Suppressor macrophage (primary cell): Measurements from ENCODE around the gene TRIM63.

Experiments used
- DNase-seq, 4 experiments: peaks; one replicate each; pipeline ENCODE4 v3.0.0-alpha.2; 2020 to 2022

Gene TRIM63

DNA sequence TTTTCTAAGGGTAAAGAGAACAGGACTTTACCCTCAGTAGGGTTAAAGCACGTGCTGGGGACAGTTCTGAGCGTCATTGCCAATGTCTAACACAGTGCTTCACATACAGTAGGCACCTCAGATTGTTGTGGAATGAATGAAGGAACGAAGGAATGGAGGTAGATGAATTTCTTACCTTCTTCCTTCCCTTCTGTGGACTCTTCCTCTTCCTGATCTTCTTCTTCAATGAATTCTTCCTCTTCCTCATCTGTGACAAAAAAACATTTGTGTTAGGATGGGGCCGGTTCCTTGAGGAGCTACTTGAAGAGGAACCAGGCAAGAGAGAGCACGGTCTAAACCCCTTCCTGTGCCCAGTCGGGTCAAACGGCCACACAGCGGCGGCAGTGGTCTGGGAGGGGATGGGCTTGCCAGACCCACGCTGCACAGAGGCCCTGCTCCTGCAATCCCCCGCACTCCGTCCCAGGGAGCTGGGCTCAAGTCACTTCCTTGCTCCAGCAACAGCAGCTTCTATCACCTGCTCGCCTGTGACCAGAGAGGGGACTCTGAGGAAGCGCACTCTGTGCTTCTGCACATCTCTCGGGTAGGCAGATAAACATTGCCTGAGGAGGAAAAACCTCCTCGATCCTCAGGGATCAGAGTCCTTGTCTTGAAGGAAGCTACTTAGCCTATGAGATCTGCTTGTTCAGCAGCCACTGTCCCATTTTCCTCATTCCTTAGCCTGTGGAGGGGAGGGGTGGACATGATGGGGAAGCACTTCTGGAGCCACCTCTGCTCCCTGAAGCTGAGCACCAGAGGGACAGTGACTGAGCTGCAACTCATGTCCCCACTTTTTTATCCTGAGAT, 13.5 kb downstream of the TRIM63 start:
- peak; percentile 16 to 55 (median 32) for DNase-seq

DNA sequence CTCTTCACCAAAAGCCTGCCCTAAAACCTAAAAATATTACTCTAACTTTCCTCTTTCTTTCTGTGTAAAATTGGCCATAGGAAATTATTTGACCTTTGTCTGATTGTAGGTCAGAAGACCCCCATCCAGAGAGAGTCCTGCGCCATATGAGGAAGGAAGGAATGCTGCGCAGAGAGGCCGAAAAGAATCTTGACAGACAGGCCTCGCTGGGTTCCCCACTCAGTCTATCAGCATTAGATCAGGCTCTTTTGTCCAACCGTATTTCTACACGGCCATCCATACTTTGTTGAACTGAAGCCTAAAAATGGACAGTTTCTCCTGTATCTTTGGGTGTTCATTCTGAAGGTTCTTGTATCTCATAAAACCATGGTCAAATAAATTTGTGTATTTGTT, 17.2 kb downstream of the TRIM63 start:
- DNase-seq, result no peak

DNA sequence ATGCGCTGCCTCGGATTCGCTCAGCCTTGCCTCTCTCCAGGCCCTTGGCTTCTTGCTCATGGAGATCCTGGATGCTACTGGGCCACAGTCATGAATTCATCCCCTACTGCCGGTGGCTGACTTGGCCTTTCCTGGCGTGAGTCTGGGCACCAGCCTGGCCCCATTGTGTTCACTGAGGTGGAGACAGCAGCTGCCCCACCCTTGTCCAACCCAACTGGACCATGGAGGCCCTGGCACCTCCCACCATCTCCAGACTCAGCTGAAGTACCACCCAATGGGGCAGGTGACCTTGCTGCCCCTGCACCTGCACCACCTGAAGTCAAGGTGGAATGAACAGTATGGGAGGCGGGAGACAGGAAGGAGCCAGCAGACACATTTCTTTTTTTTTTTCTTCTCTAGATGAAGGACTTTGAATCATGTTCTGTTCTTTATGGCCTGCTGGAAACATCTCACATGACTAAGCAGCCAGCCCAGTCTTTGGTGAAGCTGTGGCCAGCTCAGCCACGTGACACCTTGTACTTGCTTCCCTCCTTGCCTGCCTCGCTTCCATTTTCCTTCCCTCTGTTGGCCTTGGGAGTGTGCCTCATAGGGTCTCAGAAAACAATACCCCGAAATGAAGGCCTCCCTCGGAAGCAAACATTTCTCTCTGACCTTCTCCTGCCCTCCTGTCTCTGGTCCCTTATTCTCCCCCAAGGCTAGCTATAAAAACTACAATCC, 17.7 kb downstream of the TRIM63 start:
- peak; percentile 19 to 68 (median 52) for DNase-seq

DNA sequence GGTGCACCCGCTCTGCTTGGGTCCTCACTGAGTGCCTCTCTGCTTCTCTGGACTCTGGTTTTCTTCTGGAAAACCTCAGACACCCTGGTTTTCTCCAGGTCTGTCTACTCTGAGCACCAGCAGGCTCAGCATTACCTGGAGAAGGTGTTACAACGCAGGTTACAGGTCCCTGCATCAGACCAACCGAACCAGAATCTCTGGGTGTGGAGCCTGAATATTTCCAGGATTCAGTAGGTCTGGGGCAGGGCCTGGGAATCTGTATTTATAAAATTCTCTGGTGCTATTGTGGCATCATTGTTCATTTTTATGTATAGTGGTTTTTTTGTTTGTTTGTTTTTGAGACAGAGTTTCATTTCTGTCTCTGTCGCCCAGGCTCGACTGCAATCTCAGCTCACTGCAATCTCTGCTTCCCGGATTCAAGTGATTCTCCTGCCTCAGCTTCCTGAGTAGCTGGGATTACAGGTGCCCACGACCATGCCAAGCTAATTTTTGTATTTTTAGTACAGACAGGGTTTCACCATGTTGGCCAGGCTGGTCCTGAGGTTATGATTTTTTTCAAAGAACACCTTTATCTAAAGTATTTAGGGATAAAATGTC, 20.1 kb downstream of the TRIM63 start:
- no peak for DNase-seq

DNA sequence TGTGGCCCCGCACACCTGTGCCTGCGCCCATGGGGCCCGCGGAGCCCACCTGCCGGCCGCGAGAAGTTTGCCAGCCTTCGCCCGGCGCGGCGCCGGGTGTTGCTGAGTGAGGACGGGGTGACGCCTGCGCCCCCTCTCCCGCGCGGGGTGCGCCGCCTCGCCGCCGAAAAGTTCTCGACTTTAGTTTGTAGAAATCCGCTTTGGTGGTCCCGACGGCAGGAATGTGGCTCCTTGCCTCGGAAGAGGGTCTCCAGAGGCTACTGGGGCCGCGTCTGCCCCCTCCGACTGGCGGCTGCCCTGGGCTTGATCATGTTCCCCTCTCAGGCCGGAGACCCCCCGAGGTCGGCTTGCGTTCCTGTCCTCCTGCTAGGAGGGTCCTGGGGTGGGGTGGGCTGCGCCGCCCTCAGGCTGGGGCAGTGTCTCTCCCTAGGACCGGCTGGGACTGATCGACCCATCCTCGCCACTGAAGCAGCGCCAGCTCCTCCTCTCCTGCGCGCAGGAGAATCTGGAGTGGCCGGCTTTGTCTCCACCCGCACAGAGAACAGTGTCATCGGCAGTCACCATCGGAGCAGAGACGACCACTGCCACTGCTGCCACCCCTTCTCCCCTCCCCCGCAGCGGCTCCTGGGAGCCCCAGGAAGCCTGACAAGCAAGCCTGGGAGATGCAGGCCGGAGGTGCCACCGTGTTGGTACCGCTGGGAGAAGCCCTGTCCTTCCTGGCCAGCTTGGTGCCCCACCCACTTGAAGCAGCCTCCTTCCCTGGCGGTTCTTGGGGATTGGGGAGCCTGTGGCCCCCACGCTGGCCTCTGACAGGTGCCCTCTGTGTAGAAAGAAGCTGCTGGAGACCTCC, 21.0 kb downstream of the TRIM63 start:
- no peak for DNase-seq

DNA sequence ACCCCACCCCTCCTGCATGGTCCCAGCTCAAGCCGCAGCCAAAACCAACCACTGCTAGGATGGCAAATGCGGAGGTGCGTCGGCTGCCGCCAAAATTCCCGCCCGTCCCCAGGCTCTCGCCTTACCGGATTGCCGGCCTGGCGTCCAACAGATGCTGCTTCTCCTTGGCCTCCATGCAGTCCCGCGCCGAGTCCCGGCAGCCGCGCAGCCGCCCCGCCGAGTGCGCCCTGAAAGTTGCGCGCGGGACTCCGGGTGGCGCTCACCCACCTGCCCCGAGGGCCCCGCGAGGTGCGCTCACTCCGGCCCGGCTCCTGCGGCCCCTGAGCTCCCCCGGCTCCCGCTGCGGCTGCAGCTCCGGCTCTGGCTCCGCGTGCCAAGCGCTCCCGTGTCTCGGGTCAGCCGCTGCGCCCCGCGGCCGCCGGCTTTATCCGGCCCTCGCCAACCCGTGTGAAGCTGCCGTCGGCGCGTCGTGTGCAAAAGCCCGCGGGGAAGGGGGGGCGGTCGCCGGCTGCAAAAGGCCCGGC, 21.6 kb downstream of the TRIM63 start, which contains the start of gene SLC30A2:
Gene SLC30A2, minus strand, starts transcription at position 397 of the 524 bp plus-strand sequence. Its CDS starts 222 bp downstream, at position 175.
- peak in 1 of 4 experiments; percentile 26 for DNase-seq

DNA sequence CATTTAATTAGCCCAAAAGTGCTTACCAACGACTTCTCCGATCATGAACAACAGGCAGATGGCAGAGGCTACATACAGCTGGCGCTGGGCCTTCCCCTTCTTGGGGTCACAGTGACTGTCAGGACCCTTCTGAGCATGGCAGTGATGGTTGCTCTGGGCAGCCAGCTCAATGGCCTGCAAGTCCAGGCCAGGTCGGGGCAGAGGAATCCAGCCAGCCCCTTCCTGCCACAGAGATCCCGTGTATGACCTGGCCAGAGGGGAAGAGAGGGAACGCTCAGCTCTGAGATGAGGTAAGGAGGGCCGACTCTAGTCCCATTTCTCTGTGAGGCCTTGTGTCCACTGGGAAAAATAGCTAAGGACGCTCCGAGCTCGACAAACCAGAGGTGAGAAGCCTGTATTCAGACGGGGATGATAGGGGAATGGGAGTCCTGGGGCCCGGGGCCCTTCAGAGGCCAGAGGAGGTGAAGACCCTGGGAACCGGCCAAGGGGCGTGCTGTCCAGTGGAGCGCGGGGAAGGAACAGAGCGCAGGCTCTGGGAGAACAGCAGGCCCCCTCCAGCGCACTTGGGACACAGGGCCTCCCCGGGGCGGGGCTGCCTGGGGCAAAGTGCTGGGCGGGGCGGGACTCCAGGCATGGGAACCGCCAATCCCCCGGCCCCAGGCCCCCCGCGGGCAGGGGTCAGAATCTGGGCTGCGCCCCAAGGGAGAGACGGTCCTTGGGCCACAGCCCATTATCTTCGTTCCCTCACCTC, 22.3 kb downstream of the TRIM63 start:
- no peak for DNase-seq

DNA sequence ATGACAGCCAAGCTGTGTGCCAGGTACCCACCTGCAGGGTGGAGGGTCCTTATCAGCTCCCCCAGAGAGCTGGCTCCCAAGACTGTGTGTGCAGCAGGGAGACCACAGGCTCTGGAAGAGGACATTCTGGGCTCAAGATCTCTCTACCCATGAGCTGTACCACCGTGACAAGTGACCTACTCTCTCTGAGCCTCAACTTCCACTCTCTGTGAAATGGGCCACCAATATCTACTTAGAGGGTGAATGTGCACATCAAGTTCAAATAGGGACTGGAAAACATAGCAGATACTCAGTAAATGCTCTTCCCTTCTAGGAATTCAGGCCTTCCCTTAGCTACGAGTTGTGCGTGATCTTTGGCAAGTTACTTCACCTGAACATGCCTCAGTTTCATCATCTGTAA, 23.0 kb downstream of the TRIM63 start:
- no peak for DNase-seq

DNA sequence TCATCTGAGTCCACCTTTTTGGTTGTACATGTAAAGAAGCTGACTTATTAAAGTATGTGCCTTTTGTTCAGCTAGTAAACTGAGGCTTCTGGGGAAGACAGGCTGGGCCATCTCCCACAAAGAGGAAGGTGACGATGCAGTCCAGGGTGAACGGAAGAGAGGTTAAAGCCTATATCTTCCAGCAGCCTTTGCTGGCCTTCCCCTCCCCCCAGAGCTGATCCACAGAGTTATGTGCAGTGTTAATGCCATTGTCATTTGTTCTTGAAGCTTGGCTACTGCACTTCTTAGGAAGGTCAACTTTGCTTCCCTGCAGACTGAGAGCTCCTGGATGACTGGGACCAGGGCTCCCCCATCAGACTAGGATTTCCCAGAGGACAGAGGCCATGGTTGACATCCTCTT, 23.7 kb downstream of the TRIM63 start:
- DNase-seq, result no peak

DNA sequence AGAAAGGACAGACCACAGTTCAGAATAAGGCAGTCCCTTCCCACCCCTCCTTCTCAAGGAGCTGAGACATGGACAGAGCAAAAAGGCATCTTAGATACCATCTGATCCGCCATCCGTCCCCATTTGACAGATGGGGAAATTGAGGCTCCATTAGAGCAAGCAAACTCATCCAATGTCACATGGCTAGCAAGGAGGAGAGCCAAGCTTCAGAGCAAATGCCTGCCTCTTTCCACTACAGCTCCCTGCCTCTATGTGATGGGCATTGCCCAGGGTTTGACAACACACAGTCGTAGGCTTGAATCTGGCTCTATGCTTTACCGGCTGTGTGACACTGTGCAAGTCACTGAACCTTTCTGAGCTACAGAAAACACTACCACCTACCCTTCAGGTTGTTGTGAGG, 25.5 kb downstream of the TRIM63 start:
- no peak for DNase-seq

DNA sequence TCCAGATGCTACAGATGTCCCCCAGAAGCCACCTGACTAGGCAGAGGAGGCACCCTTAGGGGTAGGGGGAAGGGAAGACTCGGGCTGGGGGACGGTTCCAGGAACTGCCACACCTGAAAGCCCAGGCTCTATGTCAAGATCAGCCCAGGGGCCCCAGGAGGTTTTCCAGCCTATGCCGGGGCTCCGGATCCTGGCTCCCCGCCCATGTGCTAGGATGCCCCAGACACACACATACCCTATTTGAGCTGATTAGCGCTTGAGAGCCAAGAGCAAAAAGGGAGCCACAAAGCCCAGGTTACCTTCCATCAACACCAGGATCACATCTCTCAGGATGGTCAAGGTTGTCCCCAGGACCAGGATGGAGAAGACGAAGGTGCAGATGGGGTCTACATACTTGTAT, 26.0 kb downstream of the TRIM63 start:
- DNase-seq, result no peak

DNA sequence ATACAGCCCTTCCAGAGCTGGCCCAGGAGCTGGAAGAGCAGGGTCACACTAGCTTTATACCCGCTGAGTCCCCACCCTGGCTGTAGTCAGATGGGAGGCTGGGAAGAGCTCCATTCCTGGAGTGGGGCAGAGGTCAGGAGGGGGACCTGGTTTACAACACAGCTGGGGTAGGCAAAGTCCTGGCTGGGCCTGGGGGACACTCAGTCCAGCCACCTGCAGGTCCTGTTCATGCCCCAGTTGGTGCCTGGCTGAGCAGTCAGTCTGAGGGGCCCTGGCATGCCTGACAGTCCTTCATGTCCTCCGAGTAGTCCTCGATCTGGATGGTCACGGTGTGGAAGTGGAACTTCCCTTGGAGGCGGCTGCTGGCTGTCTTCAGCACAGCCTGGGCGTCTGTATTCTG, 28.5 kb downstream of the TRIM63 start:
- no peak for DNase-seq

DNA sequence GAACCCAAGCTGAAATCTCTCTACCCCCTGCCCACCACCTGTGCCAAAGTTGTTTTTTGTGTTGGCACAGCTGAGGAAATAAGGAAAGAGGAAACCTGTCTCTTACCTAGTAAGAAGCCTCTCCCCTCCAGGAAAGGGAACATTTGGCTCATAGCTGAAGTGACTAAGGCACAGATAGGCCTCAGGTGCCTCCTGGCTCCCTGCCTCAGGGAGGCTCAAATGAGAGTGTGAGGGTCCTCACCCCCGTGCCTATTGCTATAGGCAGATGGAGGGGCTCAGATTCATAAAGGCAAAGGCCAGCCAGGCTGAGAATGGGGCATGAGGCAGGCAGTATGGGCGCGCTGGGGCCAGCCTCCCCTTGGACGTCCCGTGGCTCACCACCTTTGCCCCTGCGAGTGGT, 29.0 kb downstream of the TRIM63 start:
- no peak for DNase-seq

DNA sequence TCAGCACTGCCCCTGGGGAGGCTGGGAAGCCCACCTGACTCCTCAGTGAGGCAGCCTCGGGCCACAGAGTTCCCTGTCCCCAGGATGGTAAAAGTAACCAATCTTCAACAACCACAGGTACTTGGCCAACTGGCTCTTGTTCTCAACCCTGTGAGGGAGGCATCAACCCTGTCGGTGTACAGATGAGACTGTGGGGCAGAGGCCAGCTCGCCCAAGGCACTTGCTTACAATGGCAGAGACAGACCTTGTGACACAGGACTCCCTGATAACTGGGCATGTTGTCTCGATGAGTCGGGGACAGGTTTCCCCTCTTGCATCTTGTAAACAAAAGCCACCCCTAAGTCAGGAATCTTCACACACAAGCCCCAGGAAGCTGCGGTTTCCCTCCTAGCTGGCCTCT, 29.5 kb downstream of the TRIM63 start:
- DNase-seq, result no peak

DNA sequence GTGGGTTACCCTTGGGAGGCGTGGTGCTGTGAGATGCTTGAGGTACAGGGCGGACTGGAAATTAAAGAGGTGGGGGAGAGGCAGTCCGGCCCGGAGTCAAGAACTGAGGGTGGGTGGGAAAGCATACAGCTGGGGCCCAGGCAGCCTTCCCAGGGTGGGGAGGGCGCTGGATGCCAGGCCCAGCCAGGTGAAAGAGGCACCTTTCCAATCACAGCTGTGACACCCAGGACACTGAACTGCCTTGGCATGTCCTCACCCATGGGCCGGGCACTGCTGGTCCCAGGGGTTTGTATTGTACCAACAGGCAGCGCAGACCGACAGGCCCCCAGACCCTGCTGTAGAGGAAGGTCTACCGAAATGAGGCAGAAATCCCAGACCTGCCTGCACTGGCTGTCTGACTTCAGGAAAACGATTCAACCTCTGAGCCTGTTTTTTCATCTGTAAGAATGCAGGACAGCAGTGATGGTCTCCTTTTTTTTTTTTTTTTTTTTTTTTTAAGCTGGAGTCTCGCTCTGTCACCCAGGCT, 30.6 kb downstream of the TRIM63 start:
- no peak for DNase-seq

DNA sequence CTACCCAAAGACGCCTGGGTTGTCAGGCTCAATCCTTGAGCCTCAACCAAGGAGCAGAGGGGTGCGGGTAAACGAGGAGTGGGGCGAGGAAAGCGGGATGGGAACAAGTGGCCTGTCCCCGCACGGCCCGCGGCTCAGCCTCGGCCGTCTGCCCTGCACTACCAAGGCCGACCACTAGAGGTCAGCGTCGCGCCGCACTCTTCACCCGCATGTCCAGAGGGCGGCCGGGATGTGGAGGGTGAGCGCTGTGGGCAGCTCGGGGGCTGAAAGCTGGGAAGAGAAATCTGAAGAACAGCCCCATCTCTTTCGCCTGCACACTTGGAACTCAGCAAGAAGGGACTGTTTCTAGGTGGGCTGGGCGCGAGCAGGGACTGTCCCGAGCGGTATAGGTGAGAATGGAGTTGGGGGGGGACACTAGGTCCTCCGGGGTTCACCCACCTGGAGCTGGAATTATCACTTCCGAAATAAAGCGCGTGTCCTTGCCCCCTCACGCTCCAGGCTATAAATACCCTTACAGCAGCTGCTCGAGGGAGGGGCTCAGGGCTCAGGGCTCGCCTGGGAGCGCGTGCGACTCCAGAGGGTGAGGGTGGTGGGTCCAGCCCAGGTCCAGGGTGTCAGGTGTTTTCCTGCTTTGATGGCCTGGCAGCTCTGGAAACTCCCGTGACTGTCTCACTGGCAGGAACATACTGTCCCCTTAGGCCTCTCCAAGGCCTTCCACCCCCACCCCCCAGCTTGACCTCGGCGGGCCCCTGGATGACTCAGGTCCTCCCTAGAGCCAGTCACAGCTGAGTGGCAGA, 31.3 kb downstream of the TRIM63 start:
- DNase-seq, result peak; percentile 77 to 91 (median 88)

DNA sequence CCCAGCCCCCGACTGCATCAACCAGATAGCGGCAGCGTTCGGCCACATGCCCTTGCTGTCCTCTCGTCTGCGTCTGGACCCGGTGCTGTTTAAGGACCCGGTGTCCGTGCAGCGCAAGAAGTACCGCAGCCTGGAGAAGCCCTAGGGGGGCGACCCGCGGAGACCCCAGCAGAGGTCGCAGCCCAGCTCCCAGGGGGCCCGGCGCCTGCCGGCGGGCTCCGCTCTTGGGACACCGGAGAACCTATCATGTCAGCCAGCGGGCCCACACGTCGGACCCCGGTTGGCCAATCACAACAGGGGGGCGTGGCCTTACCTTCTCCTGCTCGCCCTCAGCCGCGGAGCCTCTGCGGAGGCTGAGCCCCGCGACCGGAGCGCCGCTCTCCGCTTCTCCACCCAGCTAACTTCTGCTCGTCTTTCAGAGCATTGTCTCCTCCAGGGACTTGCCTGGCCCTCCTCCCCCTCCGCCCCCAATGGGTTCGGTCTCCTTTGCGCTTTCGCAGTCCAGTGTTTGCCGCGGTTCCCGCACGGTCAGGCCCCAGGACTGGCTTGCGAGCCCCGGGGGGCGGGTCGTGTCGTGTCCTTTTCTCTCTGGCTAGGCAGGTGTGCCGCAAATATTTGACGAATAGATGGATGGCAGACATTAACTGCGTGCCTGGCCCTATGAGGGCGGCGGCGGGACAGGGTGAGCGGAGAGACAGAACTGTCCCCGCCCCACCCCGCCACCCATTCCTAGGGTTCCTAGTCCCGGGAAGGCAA, 32.0 kb downstream of the TRIM63 start:
- DNase-seq, result peak; percentile 92 to 97 (median 95)

DNA sequence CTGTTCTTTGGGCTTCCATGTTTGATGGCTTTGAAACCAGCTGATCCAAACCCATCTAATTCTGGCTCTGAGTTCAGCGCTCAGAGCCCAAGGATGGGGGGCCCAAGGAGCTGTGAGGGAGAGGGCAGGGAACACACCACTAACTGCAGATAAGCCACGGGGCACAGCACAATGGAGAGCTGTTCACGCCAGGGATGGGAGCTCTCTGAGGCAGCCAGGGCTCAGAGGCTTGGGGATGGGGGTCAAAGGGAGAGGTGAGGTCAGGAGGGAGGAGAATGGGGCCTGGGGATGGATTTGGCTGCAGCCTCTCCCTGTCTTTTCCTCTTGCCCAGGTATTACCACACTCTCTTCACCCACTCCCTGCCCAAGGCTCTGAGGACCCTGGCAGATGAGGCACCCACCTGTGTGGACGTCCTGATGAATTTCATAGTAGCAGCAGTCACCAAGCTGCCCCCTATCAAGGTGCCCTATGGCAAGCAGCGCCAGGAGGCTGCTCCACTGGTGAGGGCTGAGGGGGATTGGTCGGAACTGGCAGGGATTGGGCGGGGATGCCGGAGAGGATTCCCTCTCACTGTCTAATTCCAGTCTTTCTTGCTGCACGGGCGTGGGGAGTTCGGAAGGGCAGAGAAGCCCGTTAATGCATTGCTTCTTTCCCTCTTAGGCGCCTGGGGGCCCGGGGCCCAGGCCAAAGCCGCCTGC, 32.8 kb downstream of the TRIM63 start:
- DNase-seq, result no peak
